Left kidney (tissue), 2 donors: Measurements from ENCODE around the gene PCDH18. TPM values are rescaled to one million over a fixed set of nuclear protein-coding genes. Genes with fewer than 3 reads are reported as not detected.

Experiments
- DNase-seq: peaks from one replicate; pipeline ENCODE4 v3.0.0-alpha.2; 2013
- polyA plus RNA-seq: library from polyadenylated mRNA; unstranded; fragments of 120-200 nt; gene quantifications from one replicate; pipeline ENCODE4 v1.2.1, GENCODE V29; 2013; ENCODE audit not compliant: insufficient read length

The PCDH18 gene
- polyA plus RNA-seq, 1 donor, result 167 TPM

DNA sequence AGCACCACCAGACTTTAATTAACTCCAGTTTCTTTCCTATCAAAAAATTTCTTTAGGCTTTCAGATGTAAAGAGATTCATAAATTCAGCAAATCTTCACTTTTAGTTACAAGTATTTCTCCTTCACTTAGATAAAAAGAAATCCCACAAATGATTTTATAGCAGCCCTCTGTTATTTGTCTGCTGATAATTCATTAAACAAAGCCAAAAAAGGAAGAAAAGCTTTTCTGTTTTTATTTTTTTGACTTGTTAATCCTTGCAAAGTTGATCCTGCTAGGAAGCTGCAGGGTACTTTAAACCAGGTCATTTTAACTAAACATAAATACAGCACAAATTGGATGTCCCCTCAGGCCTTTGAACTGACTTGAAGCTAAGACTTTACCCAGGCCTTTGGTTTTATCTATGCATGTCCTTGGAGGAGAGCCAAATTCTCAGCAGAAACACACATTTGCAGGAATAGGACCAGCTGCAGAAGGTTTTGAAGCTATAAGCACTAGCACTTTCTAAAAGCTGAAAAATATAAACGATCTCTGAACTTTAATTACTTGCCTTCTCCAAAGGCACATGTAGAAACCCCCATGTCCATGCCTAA, 57.5 kb downstream of the PCDH18 start:
- peak; percentile 44 for DNase-seq

DNA sequence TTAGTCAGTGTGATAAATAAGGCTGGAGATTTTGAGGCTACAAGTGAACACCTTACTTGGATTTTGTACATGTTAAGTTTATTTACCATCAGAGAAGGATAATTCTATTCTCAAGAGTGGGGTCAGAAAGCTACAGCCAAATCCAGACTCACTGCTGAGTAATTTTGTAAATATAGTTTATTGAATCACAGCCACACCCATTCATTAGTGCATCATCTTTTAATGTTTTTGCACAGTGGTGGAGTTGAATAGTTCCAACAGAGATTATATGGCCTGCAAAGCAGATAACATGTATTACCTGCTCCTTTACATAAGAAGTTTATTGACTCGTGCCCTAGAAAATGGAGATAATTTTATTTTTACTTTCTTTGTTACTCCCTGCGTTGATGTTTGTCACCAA, 60.4 kb downstream of the PCDH18 start:
- no peak for DNase-seq

DNA sequence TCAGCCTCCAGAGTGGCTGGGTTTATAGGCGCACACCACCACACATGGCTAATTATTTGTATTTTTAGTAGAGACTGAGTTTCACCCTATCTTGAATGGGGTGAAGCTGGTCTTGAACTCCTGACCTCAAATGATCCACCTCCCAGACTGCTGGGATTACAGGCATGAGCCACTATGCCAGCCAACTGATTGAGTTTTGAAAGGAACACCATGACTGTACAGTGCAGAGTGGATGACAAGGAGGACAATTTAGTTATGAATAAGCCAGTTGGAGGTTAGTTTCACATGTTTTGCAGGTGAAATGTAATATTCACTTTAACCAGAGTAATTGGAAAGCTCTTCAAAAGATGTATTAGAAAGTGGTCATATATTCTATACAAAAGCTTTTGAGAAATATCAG, 60.8 kb downstream of the PCDH18 start:
- no peak for DNase-seq

DNA sequence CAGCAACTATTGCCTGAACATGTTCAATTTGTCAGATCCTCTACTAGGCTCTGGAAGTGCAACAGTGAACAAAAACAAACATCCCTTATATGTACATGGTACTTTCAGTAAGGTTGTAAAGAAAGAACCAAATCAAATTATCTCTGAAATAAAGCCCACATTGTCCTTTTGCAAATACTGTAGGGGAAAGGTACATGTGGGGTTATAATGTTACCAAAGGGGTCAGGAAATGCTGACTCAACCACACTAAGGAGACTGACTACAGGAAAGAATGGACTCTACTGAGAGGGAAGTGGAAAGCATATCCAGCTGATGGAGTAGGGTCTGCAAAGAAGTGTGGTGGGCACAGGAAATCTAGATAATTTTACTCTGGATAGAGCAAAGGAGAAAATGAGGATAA, 61.5 kb downstream of the PCDH18 start:
- DNase-seq, result no peak
